Measurements from ENCODE around the gene FAT1.

The FAT1 gene

DNA sequence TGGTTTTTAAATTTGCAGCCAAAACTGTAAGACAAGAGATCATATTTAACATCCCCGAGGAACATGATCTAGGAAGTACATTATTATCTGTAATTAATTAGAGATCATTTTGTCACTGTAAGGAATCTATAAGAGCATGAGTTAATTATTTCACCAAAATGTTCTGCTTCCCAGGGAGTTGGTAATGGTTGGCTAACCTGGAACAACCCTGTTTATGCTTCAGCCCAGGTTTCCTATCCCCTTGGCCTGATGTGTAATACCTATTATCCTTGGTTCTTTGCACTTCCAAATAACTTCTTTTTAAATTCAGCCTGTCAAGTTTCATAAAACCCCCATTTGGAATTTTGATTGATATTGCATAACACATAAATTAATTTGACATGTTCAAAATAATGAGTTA lies 161.9 kb downstream of the FAT1 start:
- DNase-seq (ENCODE audit: low spot score), result no peak

DNA sequence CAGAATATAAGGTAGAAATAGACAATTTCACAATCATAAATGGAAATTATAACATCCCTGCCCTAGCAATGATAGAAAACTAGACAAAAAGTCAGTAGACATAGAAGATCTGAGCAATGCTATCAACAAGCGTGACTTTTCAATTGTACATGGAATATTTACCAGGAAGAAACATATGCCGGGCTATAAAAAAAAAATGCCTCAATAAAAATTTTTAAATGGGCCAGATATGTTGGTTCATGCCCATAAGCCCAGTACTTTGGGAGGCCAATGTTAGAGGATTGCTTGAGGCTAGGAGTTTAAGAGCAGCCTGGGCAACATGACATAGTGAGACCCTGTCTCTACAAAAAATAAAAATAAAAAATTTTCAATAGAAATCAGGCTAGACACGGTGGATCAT lies 163.0 kb downstream of the FAT1 start:
- no peak for DNase-seq (ENCODE audit: low spot score)

DNA sequence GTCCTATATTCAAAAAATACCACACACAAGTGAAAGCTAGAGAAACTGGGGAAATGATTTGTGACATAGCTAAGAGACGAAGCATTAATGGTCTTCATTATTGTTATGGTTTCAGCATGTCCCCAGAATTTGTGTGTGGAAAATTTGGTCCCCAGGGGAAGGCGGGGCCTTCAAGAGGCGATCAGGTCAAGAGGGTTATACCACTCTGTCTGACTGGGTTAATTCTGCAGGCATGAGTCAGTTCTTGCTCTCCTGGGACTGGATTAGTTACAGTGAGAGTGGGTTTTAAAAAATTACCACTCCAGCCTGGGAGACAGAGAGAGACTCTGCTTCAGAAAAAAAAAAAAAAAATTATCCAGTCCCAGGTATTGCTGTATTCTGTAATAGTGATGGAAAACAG lies 166.2 kb downstream of the FAT1 start:
- no peak for DNase-seq (ENCODE audit: low spot score)

GRCh38 chr4:186557061-186557460 lies 166.6 kb downstream of the FAT1 start:
- no peak for DNase-seq (ENCODE audit: low spot score)

- no peak for DNase-seq (ENCODE audit: low spot score)
Measured at GRCh38 chr4:186554914-186555827, 168.5 kb downstream of the FAT1 start, which contains the start of gene MTNR1A. MTNR1A (minus strand) TSS chr4:186555567; CDS start chr4:186555365, 202 bp downstream.

GRCh38 chr4:186554539-186554913 lies 169.1 kb downstream of the FAT1 start:
- no peak for DNase-seq (ENCODE audit: low spot score)

DNA sequence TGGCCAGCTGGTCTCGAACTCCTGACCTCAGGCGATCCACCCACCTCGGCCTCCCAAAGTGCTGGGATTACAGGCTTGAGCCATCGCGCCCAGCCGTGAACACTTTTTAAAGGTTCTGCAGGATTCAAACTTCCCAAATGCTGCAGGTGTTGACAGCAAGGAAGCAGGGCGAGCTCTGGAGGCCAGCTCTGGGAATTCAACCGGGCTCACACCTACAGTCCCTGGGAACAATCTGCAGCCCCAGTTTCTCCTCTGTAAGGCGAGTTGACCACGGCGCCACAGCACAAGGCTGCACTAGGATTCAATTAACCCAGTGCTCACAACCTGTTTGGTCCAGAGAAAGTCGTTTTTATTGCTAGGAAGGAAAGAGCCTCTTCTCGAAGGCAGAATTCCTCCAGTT lies 169.9 kb downstream of the FAT1 start:
- no peak for DNase-seq (ENCODE audit: low spot score)

DNA sequence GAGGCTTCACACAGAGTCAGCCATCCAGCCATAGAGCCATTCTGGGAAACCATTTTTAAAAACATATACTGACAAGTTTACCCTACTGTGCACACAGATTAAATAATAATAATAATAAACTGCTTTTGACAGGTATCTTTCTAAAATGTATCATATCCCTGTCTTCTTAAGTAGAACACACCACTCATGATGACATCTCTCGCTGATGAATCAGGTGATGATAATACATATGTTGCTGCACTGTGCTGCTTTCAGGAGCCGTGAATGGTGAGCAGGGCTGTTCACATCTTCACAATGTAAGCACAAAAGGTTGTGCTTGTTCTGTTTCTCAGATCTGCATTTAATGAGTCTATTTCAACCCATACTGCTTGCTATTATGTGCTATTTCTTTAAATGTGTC lies 171.8 kb downstream of the FAT1 start:
- no peak for DNase-seq (ENCODE audit: low spot score)

DNA sequence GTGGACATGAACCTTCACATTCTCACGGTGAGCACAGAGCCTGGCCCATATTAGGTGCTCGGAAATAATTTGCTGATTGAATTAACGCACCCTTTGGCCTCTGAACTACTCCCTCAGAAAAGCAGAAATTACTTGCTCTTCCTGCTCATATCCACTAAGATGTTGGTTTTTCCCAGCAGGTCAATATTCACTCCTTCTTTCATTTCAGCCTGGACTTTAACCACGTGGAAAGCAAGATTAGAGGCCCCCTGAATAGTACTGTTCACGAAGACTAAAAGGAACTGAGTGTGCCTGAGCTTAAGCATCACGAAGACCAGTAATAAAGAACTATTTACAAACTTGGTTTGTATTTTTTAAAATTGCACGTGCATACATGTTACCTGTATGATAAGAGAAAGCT lies 178.2 kb downstream of the FAT1 start:
- no peak for DNase-seq (ENCODE audit: low spot score)

GRCh38 chr4:186543206-186543605 lies 180.4 kb downstream of the FAT1 start:
- DNase-seq (ENCODE audit: low spot score), result no peak

GRCh38 chr4:186541801-186542200 lies 181.9 kb downstream of the FAT1 start:
- no peak for DNase-seq (ENCODE audit: low spot score)

DNA sequence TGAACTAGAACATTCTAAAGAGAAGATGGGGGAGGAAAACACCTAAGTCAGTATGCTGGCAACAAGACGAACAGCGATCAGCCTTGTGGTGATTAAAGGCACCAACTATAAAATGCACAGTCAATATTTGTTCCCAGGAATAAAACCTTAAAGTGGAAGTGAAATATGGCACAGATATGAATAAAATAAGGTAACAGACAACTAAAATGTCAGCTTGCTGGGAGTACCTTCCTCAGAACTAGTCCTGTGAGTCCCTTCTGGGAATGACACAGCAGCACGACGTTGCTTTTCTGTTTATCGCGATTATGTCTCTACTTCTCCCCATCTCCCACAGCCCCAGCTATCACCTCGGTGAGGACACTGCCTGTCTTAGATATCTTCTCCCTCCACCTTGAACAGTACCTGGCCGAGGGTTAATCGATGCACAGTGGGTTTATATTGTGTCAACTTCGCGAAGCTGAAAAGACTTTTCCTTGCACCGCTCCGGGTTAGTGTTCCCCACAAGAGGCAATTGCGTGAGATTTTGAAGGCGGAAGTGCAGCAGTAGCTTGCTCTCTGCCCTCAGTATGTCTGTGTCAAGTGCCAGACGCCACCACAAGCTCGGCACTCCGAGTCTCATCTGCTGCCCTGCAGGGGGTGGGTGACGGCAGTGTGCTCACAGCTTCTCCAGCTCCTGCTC lies 185.7 kb downstream of the FAT1 start:
- DNase-seq (ENCODE audit: low spot score), result no peak
